Skin epidermis (tissue), 12 donors: ENCODE results near the gene UTP18.
"Not testable (repeated sequence)": the region's sequence is repeated elsewhere in the genome, so short reads cannot be mapped to it uniquely, and the experiment has no call there.

ENCODE experiments used
- H3K27ac ChIP-seq, 21 experiments: fragments of 200-600 bp; sonication (generic) in 11 of 21; one replicate each; pipeline ENCODE4 v1.5.0; 2020; ENCODE audit warnings: mild to moderate bottlenecking in 3 of 21, inconsistent platforms in 2 of 21, moderate library complexity in 2 of 21
- H3K4me3 ChIP-seq, 7 experiments: fragments of 200-600 bp; sonication (generic) in 2 of 7; one replicate each; pipeline ENCODE4 v1.5.0; 2020; ENCODE audit warnings: inconsistent platforms in 2 of 7, mild to moderate bottlenecking in 2 of 7, moderate library complexity in 1 of 7

The UTP18 gene

GRCh38 chr17:51260237-51261023 lies at the start of gene UTP18:
TSS of gene UTP18 (plus strand) at chr17:51260546. CDS start at chr17:51260585, 39 bp downstream.
- H3K27ac ChIP-seq: peak within 1 kb of the TSS; percentile 88 to 100 (median 97)
- peak within 1 kb of the TSS; percentile 69 to 99 (median 91) for H3K4me3 ChIP-seq

GRCh38 chr17:51214920-51215319 lies 45.4 kb upstream of the UTP18 start:
- no peak overlapping the region for H3K4me3 ChIP-seq

DNA sequence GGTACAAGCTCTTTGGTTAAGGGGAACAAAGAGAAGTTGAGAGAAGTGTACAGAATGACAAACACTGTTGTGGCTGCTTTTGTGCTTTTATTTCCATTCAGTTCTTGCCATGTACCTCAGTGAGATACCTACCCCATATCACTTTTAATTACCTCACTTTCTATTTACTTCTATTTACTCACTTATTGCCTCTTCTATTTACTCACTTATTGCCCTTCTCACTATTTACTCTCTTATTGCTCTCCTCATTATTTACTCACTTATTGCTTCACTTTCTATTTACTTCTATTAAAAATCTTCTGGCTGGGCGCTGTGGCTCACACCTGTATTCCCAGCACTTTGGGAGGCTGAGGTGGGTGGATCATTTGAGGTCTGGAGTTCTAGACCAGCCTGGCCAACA lies 42.4 kb upstream of the UTP18 start:
- Histone ChIP-seq H3K27ac (no peak overlapping the region), H3K4me3 (no peak overlapping the region)

More at GRCh38 chr17:51214920-51215319, 45.4 kb upstream of the UTP18 start:
- H3K27ac ChIP-seq: no peak overlapping the region

DNA sequence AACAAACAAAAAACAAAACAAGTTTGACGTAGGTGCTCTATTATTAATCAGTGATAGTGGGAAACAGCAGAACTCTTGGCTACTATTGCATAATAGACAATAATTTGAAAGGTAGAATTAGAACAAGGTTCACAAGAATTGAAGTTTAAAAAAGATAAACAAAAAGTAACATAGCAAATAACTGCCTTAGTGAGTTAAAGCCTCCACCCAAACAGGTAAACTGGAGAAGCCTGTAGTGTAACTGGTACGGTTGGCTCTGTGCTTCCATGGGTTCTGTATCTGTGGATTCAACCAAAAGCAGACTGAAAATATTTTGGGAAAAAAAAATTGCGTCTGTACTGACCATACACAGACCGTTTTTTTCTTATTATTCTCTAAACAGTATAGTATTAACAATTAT lies 39.0 kb upstream of the UTP18 start:
- Histone ChIP-seq H3K27ac (no peak overlapping the region), H3K4me3 (no peak overlapping the region)

- peak overlapping the region in 10 of 21 experiments; percentile 6 to 58 (median 36) for H3K27ac ChIP-seq
Measured at GRCh38 chr17:51224402-51225262, 35.7 kb upstream of the UTP18 start.

DNA sequence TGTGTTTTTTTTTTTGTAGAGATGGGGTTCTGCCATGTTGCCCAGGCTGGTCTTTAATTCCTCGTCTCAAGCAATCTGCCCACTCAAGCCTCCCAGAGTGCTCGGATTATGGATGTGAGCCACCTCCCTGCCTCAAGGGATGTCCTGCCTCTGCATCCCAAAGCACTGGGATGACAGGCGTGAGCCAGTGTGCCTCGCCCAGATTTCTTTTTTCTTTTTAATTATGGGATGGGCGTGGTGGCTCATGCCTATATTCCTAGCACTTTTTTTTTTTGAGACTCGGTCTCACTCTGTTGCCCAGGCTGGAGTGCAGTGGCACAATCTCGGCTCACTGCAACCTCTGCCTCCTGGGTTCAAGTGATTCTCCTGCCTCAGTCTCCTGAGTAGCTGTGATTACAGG lies 34.8 kb upstream of the UTP18 start:
- not testable (repeated sequence) for H3K4me3 ChIP-seq
- H3K27ac ChIP-seq: peak overlapping the region in 4 of 21 experiments; percentile 39 to 58 (median 49)

More at GRCh38 chr17:51224402-51225262, 35.7 kb upstream of the UTP18 start:
- H3K4me3 ChIP-seq: no peak overlapping the region

GRCh38 chr17:51228161-51228560 lies 32.2 kb upstream of the UTP18 start:
- no peak overlapping the region for H3K4me3 ChIP-seq
- H3K27ac ChIP-seq: peak overlapping the region in 2 of 21 experiments; percentile 23 to 34

DNA sequence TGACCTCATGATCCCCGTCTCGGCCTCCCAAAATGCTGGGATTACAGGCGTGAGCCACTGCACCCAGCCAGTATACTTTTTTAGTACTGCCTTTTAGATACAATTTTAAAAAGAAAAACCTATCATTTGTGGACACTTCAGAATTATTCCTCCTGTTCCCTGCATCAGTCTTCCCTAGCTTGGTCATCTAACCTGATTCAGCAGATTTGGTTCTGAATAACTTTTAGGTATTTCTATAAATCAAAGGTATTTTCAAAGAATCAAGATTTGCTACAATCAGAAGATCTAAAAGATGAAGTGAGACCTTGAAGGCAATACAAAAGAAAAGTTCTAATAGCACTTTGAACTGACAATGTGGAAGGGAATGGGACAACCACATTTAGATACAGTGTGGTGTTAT lies 30.5 kb upstream of the UTP18 start:
- H3K27ac ChIP-seq: no peak overlapping the region
- no peak overlapping the region for H3K4me3 ChIP-seq

GRCh38 chr17:51230306-51230705 lies 30.0 kb upstream of the UTP18 start:
- Histone ChIP-seq H3K4me3 (no peak overlapping the region), H3K27ac (no peak overlapping the region)

DNA sequence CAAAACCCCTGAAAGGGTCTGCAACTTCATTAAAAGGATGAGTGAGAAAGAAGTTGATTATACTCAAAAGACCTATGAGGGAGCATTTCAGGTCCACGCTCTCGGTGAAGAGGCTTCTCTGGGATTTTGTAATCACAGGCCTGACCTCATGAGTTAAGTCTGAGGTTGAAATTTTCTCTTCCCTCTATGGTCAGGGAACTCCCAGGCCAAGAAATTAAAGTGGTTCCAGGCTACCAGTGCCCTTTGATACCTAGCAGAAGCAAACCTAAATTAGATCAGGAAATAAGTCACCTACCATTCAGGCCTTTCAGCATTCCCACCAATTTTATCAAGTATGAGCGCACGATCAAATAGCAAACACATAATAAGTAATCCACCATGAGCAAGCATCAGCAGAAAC lies 28.3 kb upstream of the UTP18 start:
- H3K27ac ChIP-seq: no peak overlapping the region

DNA sequence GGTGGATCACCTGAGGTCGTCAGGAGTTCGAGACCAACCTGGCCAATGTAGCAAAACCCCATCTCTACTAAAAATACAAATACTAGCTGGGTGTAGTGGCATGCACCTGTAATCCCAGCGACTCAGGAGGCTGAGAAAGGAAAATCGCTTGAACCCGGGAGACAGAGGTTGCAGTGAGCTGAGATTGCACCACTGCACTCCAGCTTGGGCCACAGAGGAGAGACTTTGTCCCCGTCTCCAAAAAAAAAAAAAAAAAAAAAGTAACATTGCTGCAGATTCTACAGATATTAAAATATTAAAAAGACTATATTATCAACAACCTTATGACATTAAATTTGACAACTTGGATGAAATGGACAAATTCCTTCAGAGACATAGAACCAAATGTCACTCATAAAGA lies 26.2 kb upstream of the UTP18 start:
- H3K27ac ChIP-seq: no peak overlapping the region
- no peak overlapping the region for H3K4me3 ChIP-seq

More for the DNA sequence above, 28.3 kb upstream of the UTP18 start:
- H3K4me3 ChIP-seq: no peak overlapping the region

- Histone ChIP-seq H3K4me3 (no peak overlapping the region), H3K27ac (no peak overlapping the region)
Measured at GRCh38 chr17:51238255-51238887, 22.0 kb upstream of the UTP18 start.

DNA sequence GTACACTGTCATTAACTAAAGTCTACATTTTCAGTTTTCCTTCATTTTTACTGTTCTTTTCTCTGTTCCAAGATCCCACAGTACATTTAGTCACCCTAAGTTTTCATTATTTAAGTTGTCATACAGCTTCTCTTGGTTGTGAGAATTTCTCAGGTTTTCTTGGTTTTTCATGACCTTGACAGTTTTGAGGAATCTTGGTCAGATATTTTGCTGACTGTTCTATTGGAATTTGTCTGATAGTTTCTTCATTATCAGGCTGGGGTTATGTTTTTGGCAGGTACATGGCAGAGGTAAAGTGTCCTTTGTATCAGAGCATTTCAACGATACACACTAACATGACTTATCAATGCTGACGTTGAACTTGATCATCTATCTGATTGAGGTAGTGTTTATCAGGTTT lies 20.1 kb upstream of the UTP18 start:
- no peak overlapping the region for H3K27ac ChIP-seq
- H3K4me3 ChIP-seq: no peak overlapping the region

DNA sequence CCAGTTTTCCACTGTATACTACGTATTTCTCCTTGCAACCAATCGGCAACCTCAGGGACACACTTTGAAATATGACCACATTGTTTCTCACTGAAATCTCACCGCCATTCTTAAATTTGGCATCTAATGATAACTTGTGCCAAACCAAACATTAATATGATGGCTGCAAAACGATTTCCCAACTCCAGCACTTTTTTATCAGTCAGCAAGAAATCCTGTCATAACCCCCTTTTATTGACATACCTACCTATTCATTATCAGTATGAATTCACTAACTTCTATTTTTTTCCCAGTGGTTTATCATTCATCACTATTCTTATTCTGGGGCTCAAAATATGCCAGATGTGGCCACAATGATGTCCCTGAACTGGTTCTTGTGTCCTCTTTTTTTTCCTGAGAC lies 16.3 kb upstream of the UTP18 start:
- Histone ChIP-seq H3K4me3 (no peak overlapping the region), H3K27ac (no peak overlapping the region)

DNA sequence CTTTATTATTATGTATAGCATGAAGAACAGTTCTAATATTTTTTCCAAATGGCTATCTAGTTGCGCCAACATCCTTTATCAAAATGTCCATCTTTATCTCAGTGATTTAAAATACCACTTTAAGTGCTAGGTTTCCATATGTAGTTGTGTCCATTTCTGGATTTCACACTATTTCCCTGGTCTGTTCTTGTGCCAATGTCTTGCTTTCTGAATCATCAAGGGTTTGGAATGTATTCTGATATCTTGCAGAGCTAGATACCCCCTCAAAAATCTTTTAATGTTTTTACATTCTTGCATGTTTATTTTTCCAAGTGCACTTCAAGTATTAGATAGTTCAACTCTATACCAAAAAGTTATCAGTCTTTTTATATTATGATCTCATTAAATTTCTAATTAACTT lies 14.8 kb upstream of the UTP18 start:
- Histone ChIP-seq H3K4me3 (no peak overlapping the region), H3K27ac (no peak overlapping the region)

DNA sequence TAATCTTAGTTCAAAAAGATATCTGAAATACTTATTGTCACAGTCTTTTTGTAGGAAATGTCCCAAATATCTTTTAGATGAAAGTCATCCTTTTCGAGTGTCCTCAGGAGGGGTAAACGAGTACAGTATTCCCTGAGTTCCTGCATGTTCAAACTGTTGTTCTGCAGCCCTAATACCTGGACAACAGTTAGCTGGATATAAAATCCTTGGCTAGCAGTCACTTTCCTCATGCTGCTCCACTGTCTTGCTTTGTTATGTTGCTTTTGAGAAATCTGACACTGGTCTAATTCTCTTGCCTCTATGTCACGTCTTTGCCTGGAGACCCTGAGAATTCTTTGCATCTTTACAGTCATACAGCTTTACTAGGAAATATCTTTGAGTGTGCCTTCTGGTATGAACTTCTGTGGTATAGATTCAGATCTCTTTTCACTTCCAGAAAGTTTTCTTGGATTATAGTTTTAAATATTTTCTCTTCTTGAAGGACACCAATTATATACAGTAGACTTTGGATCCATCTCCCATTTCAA lies 10.0 kb upstream of the UTP18 start:
- H3K4me3 ChIP-seq: no peak overlapping the region
- no peak overlapping the region for H3K27ac ChIP-seq

- H3K4me3 ChIP-seq: no peak overlapping the region
- H3K27ac ChIP-seq: no peak overlapping the region
Measured at GRCh38 chr17:51251010-51251409, 9.3 kb upstream of the UTP18 start.

DNA sequence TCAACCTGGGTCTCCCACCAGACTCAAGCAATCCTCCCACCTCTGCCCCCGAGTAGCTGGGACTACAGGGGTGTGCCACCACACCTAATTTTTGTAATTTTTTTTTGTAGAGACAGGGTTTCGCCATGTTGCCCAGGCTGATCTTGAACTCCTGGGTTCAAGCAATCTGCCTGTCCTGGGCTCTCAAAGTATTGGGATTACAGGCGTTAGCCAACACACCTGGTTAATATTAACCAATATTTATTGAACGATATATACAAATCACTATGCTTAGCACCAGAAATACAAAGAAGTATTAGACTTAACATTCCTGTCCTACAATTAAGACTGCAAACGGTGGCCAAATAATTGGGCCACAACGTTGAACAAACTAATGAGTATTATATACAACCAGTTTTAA lies 4.7 kb upstream of the UTP18 start:
- peak overlapping the region in 1 of 21 experiments; percentile 20 for H3K27ac ChIP-seq
- no peak overlapping the region for H3K4me3 ChIP-seq

DNA sequence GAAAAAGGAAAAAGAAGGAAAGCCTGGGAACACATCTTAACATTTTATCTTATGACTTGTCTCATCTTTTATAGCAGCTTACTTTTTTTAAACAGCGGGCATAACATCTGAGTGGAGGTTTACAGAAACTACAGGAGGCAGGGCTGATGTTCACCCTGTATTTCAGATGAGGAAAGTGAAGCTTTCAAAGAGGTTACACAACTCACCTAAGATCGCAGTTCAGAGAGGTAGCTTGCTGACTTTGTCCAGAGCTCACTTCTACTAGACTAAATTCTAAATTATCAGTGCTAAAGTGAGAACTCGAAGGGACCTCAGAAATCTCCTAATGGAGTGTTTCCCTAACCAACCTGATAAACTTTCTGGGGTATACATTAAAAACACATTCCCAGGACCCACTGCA lies 4.2 kb upstream of the UTP18 start:
- no peak overlapping the region for H3K4me3 ChIP-seq
- H3K27ac ChIP-seq: peak overlapping the region in 2 of 21 experiments; percentile 20 to 35
